ENCODE data around the gene CCDC92B.
"Not testable (repeated sequence)": the region's sequence is repeated elsewhere in the genome, so short reads cannot be mapped to it uniquely, and the experiment has no call there.

The CCDC92B gene

DNA sequence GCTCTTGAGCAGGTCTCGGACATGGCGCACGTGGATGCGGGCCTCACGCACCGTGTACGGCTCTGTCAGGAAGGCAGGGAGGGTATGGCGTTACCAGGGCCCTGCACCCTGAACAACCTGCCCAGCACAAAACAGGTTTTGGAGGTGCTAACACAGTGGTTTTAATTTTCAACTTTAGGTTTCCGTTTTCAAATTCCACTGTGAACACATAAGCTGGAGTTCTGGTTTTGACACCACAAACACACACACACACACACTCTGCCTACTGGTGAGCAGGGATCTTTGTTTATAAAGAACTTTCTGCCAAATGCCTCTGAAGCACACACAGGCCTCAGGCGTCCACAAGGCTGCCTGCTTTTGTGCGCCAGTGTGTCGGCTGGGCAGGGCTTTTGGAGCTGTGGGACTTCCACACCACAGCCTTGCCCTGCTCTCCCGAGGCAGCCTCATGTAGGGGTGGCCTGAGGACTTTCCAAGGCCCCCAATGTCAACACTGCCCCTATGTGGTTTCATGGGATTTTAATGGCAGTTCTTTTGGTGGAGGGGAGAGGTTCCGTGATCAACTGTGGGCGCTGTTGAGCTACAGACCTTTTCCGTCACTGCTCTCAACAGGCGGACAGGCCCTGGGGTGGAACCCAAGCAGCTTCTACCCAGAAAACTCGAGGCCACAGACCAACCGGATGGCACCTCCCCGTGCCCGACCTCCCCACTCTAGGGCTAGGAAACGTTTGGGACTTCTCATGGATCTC lies 47.3 kb downstream of the CCDC92B start:
- DNase-seq = no peak

GRCh38 chr17:2701161-2701995 lies 48.1 kb downstream of the CCDC92B start:
- no peak for DNase-seq

GRCh38 chr17:2700491-2701141 lies 48.8 kb downstream of the CCDC92B start:
- DNase-seq = no peak

GRCh38 chr17:2700030-2700490 lies 49.4 kb downstream of the CCDC92B start:
- DNase-seq = no peak

GRCh38 chr17:2699216-2699805 lies 50.1 kb downstream of the CCDC92B start:
- DNase-seq = not testable (repeated sequence)

- DNase-seq = no peak
Observed at GRCh38 chr17:2697611-2698162, 51.8 kb downstream of the CCDC92B start.

- no peak for DNase-seq
Observed at GRCh38 chr17:2695961-2696760, 53.3 kb downstream of the CCDC92B start.

DNA sequence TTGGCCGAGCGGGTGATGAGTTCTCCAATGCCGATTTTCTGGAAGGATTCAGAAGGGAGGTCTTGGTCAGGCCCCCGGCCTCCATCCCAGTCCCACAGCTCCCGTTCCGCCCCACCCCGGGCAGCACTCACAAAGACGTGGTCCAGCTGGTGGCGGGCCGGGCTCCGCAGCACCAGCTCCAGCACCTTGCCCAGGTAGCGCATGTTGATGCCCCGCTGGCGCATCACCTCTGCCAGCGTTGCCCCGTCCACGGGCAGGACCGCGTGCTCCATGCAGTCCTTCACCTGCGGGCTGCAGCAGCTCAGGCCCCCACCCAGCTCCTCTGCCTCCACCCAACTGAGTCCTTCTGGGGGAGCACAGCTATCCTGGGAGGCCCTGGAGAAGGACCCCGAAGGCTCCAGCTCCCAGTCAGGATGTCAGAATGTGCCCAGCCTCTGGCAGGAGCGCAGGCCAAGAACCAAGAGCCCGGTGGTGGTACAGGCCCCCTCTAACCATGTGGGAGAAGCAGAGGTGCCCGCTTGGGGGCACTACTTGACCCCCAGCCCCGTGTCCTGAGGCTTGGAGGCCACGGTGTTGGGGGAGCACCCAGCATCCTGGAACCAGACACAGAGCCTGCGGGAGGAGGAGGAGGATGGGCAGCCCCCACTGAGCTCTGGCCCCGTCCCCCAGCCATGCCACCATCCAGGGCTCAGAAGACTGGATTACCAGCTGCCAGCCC lies 54.0 kb downstream of the CCDC92B start:
- DNase-seq = no peak

DNA sequence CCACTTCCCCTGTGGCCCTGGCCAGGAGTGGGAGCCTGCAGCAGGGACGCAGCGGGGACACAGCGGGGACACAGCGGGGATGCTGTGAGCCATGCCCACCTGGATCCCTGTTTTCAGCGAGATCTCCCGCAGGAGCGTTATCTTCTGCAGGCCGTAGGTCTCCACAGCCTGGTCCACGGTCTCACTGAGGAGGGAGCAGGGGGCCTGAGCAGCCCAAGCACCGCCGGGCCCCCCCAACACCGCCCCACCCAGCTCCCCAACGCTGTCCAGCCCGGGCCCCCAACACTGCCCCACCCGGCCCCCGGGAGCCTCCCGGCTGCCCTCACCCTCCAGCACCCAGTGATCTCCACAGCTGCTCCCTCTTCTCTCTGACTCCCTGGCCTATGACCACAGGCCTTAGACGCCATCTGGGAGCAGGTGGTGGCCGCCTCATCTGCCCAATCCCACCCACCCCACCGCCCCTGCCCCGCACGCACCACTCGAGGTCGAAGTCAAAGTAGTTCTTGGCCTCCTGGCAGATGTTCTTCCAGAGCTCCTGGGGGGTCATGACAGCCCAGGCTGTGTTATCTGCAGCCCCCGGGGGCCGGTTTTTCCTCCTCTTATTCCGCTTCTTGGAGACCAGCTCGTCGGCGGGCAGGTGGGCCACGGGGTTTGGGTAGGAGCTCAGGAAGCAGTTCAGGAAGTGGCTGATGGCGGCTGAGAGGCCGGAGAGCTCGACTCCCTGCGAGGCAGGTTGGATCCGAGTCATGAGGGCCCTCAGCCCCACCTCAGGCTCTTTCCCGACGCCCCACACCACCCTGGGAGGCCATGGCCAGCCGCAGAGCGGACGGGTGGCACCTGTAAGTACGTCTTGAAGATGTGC lies 54.8 kb downstream of the CCDC92B start:
- DNase-seq = no peak

- no peak for DNase-seq
Observed at GRCh38 chr17:2693561-2694380, 55.7 kb downstream of the CCDC92B start.

DNA sequence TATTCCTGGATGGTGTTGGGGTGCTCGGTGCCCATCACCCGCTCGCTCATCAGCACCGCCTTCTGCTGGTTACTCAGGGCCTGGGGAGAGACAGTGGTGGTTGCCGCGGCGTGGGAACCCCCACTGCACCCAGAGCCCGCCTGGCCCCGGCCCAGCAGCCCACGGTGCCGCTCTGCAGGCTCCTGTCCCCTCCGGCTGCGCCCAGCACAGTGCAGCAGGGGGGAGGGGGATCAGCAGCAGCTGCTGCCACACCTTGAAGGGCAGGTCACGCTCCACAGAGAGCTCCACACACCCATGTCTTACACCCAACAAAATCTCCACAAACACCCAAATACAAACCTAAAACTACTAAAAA lies 56.7 kb downstream of the CCDC92B start:
- DNase-seq = no peak

DNA sequence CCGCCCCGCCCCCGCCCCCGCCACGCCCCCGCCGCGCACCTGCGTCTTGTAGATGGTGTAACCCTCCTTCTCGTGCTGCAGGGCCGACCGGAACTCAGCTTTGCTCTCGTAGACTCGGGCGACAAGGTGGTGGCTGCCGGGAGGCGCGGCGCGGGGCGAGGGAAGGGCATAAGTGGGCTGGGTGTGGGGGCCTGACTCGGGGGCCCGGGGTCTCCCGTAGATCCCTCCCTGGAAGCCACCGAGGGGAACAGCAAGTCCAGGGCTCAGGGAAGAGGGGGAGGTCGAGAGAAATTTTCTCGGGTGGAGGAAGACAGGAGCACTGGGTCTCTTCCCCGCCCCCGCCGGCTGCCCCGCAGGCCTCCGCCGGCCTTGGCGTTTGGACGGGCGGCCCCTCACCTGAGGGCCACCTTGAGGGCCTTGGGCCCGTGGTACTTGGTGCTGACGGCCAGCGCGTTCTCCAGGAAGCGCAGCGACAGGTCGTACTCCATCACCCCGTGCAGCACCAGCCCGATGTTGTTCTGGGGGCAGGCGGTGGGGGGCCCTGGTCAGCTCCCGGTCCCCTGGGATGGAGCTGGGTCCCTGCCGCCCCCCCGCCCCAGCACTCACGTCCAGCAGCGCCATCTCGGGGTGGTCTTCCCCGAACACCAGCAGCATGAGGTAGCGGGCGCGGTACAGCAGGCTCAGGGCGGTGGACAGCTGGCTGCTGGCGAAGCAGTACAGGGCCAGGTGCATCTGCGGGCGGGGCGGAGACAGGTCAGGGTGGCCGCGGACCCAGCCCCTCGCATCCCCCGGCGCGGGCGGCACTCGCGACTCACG lies 57.3 kb downstream of the CCDC92B start:
- DNase-seq = no peak

- no peak for DNase-seq
Observed at GRCh38 chr17:2691069-2691871, 58.2 kb downstream of the CCDC92B start.

DNA sequence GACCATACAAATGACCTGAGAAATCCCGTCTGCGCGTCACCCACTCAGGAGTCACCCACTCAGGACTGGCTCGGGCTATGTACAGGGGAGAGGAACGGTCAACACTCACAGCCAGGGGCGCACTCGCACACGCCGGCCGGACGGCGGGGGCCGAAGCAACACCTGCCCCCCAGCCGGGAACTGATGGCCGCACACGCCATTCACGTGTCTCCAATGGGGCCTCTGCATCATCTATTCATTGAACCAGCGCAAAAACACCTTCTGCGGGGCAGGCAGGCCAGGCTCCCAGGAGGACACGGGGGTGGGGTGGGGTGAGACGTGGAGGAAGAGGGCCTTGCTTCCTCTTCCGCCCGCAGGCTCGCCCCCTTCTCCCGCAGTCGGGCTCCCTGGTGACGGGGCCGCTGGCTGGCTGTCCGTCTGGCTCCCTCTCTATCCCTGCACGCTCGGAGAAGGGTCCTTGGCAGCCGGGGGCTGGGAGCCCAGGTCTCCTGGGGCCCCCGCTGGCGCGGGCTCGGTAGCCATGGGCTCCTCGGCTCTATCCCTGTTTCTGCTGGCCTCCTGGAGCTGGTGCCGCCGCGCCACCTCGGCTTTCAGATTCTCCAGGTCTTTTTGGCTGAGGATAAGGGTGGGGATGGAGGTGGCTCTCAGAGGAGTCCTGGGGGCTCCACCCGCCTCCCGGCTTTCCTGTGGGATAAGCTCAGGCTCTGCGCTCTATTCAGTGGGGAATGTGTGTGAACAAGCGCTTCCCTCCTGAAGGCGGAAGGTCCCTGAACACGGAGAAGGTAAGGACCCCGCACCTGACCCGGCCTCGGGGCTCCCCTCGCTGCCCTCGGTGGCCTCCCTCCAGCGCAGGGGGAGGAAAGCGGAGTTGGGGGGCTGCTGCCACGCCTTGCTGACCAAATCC lies 59.0 kb downstream of the CCDC92B start:
- DNase-seq = no peak

- no peak for DNase-seq
Observed at GRCh38 chr17:2689411-2690164, 59.9 kb downstream of the CCDC92B start.
